ENCODE measurements around the gene MRPS10.

The MRPS10 gene

GRCh38 chr6:42217519-42218367 is at the start of gene MRPS10:
Gene MRPS10, minus strand, starts transcription at chr6:42217861. Its CDS starts 12 bp downstream, at chr6:42217849.
- peak; percentile 87 to 90 for DNase-seq

GRCh38 chr6:42266538-42266937 is 48.9 kb upstream of the MRPS10 start:
- DNase-seq, result no peak

GRCh38 chr6:42264852-42265390 is 47.3 kb upstream of the MRPS10 start:
- no peak for DNase-seq

- no peak for DNase-seq
These were observed 46.6 kb upstream of the MRPS10 start for GRCh38 chr6:42264162-42264851.

- no peak for DNase-seq
These were observed 45.6 kb upstream of the MRPS10 start for GRCh38 chr6:42263165-42263728.

GRCh38 chr6:42260972-42261371 is 43.3 kb upstream of the MRPS10 start:
- peak; percentile 28 to 49 for DNase-seq

GRCh38 chr6:42260396-42260888 is 42.8 kb upstream of the MRPS10 start:
- DNase-seq, result no peak

GRCh38 chr6:42259841-42260395 is 42.3 kb upstream of the MRPS10 start:
- DNase-seq, result no peak

GRCh38 chr6:42259286-42259685 is 41.6 kb upstream of the MRPS10 start:
- DNase-seq, result no peak

GRCh38 chr6:42257614-42258013 is 40.0 kb upstream of the MRPS10 start:
- DNase-seq, result no peak

GRCh38 chr6:42257063-42257462 is 39.4 kb upstream of the MRPS10 start:
- no peak for DNase-seq

GRCh38 chr6:42255050-42255449 is 37.4 kb upstream of the MRPS10 start:
- DNase-seq, result no peak

- no peak for DNase-seq
These were observed 36.8 kb upstream of the MRPS10 start for GRCh38 chr6:42254505-42254904.

- DNase-seq, result no peak
These were observed 34.4 kb upstream of the MRPS10 start for GRCh38 chr6:42251911-42252637.

GRCh38 chr6:42251500-42251899 is 33.8 kb upstream of the MRPS10 start:
- no peak for DNase-seq

GRCh38 chr6:42250274-42250931 is 32.7 kb upstream of the MRPS10 start:
- DNase-seq, result no peak

GRCh38 chr6:42249279-42249678 is 31.6 kb upstream of the MRPS10 start:
- DNase-seq, result no peak

- no peak for DNase-seq
These were observed 25.4 kb upstream of the MRPS10 start for GRCh38 chr6:42243046-42243445.

GRCh38 chr6:42241915-42242314 is 24.3 kb upstream of the MRPS10 start:
- no peak for DNase-seq

GRCh38 chr6:42239736-42240375 is 22.2 kb upstream of the MRPS10 start:
- no peak for DNase-seq

GRCh38 chr6:42239333-42239732 is 21.7 kb upstream of the MRPS10 start:
- DNase-seq, result no peak
